Neural crest cell (in vitro differentiated cells): ENCODE data around the gene RCOR1. TPM values are rescaled to one million over a fixed set of nuclear protein-coding genes. Genes with fewer than 3 reads are reported as not detected.

ENCODE experiments used
- DNase-seq: peaks from one replicate; pipeline ENCODE4 v3.0.0; 2021; ENCODE audit warnings: low read depth, mixed read lengths, low spot score
- H3K27ac Mint-ChIP-seq: one replicate; pipeline ENCODE4 v1.8.0; 2021; ENCODE audit warnings: mild to moderate bottlenecking, mixed read lengths; ENCODE audit not compliant: unreplicated experiment
- H3K27me3 Mint-ChIP-seq: 2 replicates; pipeline ENCODE4 v1.8.0; 2021; ENCODE audit warnings: low read depth, mild to moderate bottlenecking, mixed read lengths
- H3K36me3 Mint-ChIP-seq: 2 replicates; pipeline ENCODE4 v1.8.0; 2021; ENCODE audit warnings: low read depth, mild to moderate bottlenecking, mixed read lengths
- H3K4me1 Mint-ChIP-seq: 2 replicates; pipeline ENCODE4 v1.8.0; 2021; ENCODE audit warnings: mixed read lengths
- H3K4me3 Mint-ChIP-seq: one replicate; pipeline ENCODE4 v1.8.0; 2021; ENCODE audit warnings: mild to moderate bottlenecking, mixed read lengths
- H3K9me3 Mint-ChIP-seq: 2 replicates; pipeline ENCODE4 v1.8.0; 2021; ENCODE audit warnings: mixed read lengths
- CTCF ChIP-seq: fragments of 200-600 bp; sonication (generic); conservative IDR thresholded peaks from 2 replicates; pipeline ENCODE4 v1.5.0; 2021; ENCODE audit warnings: antibody characterized with exemption, mild to moderate bottlenecking
- total RNA-seq: library from RNA; stranded (reverse); gene quantifications from 2 replicates; pipeline ENCODE4 v1.2.1, GENCODE V29; 2021

Gene RCOR1
- total RNA-seq, 1 donor from 2014 or later, result 27.8 TPM

- TF ChIP-seq CTCF, result no peak
- Mint-ChIP-seq H3K27ac (no peak overlapping the region), H3K4me1 (peaks cover 8% of the 10 kb centered on the region), H3K36me3 (peaks cover 5% of the 10 kb centered on the region), H3K27me3 (no peaks in the 10 kb centered on the region), H3K4me3 (no peak overlapping the region), H3K9me3 (no peaks in the 10 kb centered on the region)
- no peak for DNase-seq
Measured at GRCh38 chr14:102683399-102684297, 91.2 kb downstream of the RCOR1 start.

DNA sequence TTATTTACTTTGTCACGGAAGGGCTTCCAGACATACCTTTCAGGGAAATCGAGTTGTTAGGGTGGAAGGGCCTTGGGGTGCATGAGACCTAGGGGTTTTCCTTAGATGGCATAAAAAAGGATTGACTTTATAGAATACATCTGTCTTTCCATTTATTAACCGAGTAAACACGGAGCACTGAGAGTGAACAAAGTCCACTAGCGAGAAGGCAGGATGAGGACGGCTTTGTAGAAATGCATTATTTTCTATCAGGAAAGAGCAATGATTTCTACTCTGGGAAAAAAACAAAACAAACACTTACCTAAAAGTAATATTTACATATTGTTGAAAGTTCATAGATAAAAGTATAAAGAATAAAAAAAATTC is 91.8 kb downstream of the RCOR1 start:
- no peak for TF ChIP-seq CTCF
- H3K36me3 Mint-ChIP-seq, result peaks cover 3% of the 10 kb centered on the region
- no peak overlapping the region for H3K4me3 Mint-ChIP-seq
- no peak overlapping the region for H3K27ac Mint-ChIP-seq
- no peaks in the 10 kb centered on the region for H3K27me3 Mint-ChIP-seq
- no peak for DNase-seq
- H3K4me1 Mint-ChIP-seq, result peaks cover 8% of the 10 kb centered on the region
- no peaks in the 10 kb centered on the region for H3K9me3 Mint-ChIP-seq

- Mint-ChIP-seq H3K4me1 (peaks cover 8% of the 10 kb centered on the region), H3K4me3 (no peak overlapping the region), H3K9me3 (no peaks in the 10 kb centered on the region), H3K36me3 (no peaks in the 10 kb centered on the region), H3K27ac (no peak overlapping the region), H3K27me3 (no peaks in the 10 kb centered on the region)
- no peak for TF ChIP-seq CTCF
- no peak for DNase-seq
Measured at GRCh38 chr14:102686196-102686801, 93.8 kb downstream of the RCOR1 start.

DNA sequence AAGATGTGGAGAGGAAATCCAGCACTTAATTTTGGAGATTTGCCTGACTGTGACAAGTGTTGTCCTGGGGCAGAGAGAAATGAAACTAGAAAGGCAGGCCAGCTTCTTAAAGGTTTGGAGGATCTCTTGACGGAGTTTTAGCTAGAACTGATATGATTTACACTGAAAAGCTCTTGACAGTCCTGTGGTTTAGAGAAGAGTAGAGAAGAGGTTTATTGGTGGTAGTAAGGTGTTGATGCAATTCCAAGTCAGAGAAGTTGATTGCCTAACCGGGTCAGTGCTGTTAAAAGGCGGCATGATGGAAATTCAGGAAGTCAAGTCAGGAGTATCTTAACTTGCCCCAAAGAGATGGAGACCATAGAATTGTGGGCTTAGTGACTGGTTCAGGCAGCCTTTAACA is 95.8 kb downstream of the RCOR1 start:
- no peaks in the 10 kb centered on the region for H3K36me3 Mint-ChIP-seq
- no peaks in the 10 kb centered on the region for H3K27me3 Mint-ChIP-seq
- TF ChIP-seq CTCF, result no peak
- H3K4me1 Mint-ChIP-seq, result peaks cover 17% of the 10 kb centered on the region
- H3K9me3 Mint-ChIP-seq, result no peaks in the 10 kb centered on the region
- H3K27ac Mint-ChIP-seq, result no peak overlapping the region
- H3K4me3 Mint-ChIP-seq, result no peak overlapping the region
- no peak for DNase-seq

GRCh38 chr14:102690509-102691286 is 98.2 kb downstream of the RCOR1 start:
- no peak for DNase-seq
- no peak overlapping the region for H3K4me3 Mint-ChIP-seq
- H3K9me3 Mint-ChIP-seq, result no peaks in the 10 kb centered on the region
- no peaks in the 10 kb centered on the region for H3K27me3 Mint-ChIP-seq
- peaks cover 29% of the 10 kb centered on the region for H3K4me1 Mint-ChIP-seq
- no peak overlapping the region for H3K27ac Mint-ChIP-seq
- H3K36me3 Mint-ChIP-seq, result no peaks in the 10 kb centered on the region
- TF ChIP-seq CTCF, result no peak
